Stomach (tissue), 9 donors: ENCODE results near the gene ACSL6. TPM values are rescaled to one million over a fixed set of nuclear protein-coding genes. Genes with fewer than 3 reads are reported as not detected.

Source experiments
- DNase-seq, 2 donors: peaks; one replicate each; pipeline versions ENCODE4 v3.0.0 to v3.0.0-alpha.2; 2013 to 2019
- H3K27ac ChIP-seq, 5 donors: fragments of 200-600 bp in 4 of 5; sonication (generic) in 4 of 5; one replicate each; pipeline ENCODE4 v1.5.1; 2013 to 2019; ENCODE audit warnings: mild to moderate bottlenecking in 1 of 5, moderate library complexity in 1 of 5
- H3K27me3 ChIP-seq, 3 donors: fragments of 200-600 bp; sonication (generic); one replicate each; pipeline ENCODE4 v1.5.1; 2017 to 2019; ENCODE audit warnings: mixed run types in 1 of 3
- H3K36me3 ChIP-seq, 4 donors: fragments of 200-600 bp; sonication (generic); 1 replicate in 3 of 4; 2 replicates in 1 of 4; pipeline ENCODE4 v1.5.1; 2016 to 2019
- H3K4me1 ChIP-seq, 4 donors: fragments of 200-600 bp; sonication (generic); one replicate each; pipeline ENCODE4 v1.5.1; 2016 to 2019
- H3K4me3 ChIP-seq, 4 donors: fragments of 200-600 bp; sonication (generic) in 3 of 4; one replicate each; pipeline ENCODE4 v1.5.1; 2016 to 2019; ENCODE audit warnings: mild to moderate bottlenecking in 1 of 4
- H3K9me3 ChIP-seq, 4 donors: fragments of 200-600 bp; sonication (generic); one replicate each; pipeline ENCODE4 v1.5.1; 2016 to 2019
- EP300 ChIP-seq: sonication (generic); formaldehyde crosslinking; IDR thresholded peaks from one replicate; pipeline ENCODE4 v1.6.1; 2017; ENCODE audit warnings: antibody characterized with exemption
- POLR2A ChIP-seq, 4 donors: fragments of 450-650 bp; IDR thresholded peaks; one replicate each; pipeline ENCODE4 v1.6.1; 2016; ENCODE audit warnings: antibody characterized with exemption in 4 of 4, control low read depth in 2 of 4, mild to moderate bottlenecking in 1 of 4, moderate library complexity in 1 of 4
- POLR2AphosphoS5 ChIP-seq, 3 donors: sonication (generic); formaldehyde crosslinking; IDR thresholded peaks; one replicate each; pipeline ENCODE4 v1.6.1; 2016; ENCODE audit warnings: antibody characterized with exemption in 3 of 3
- WGBS, 5 donors: extraction: QIAGEN DNeasy Blood & Tissue Kit in 3 of 5; methylation state at CpG; one replicate each; pipeline versions ENCODE4 v1.1.5 to v1.1.7; 2013 to 2018; 5-methylcytosine and 5-hydroxymethylcytosine counted together
- intact Hi-C: fragments of 100-400 bp; cut with DNase I; formaldehyde crosslinking; loops from one replicate; pipeline ENCODE4 v1.15.1; 2023; ENCODE audit warnings: low total_unique reads
- polyA plus RNA-seq, 3 donors: library from polyadenylated mRNA; stranded (reverse); fragments of 200-250 nt; gene quantifications; one replicate each; pipeline ENCODE4 v1.2.3, GENCODE V29; 2013
- total RNA-seq, 5 donors: library from RNA; depleted of rRNA; stranded (reverse); fragments of >200 nt; gene quantifications; one replicate each; pipeline versions ENCODE4 v1.1.0 to v1.2.3, GENCODE V29; 2014 to 2016
- TF ChIP-seq, protein P1 (sequence below), 7 experiments: fragments of 450-650 bp in 4 of 7; fragments of 200-600 bp in 3 of 7; sonication (generic) in 3 of 7; IDR thresholded peaks; one replicate each; pipeline ENCODE4 v1.5.1; 2016 to 2019; ENCODE audit warnings: antibody characterized with exemption in 7 of 7, control low read depth in 2 of 7, mild to moderate bottlenecking in 1 of 7
- donor health status: healthy with polysubstance abuse.
- donor health status: Bipolar disorder and iron deficiency.
- donor health status: healthy.

The ACSL6 gene
- total and polyA plus RNA-seq, 8 donors, result 0.19 to 7.2 (median 1.1) TPM; not detected in 2

DNA sequence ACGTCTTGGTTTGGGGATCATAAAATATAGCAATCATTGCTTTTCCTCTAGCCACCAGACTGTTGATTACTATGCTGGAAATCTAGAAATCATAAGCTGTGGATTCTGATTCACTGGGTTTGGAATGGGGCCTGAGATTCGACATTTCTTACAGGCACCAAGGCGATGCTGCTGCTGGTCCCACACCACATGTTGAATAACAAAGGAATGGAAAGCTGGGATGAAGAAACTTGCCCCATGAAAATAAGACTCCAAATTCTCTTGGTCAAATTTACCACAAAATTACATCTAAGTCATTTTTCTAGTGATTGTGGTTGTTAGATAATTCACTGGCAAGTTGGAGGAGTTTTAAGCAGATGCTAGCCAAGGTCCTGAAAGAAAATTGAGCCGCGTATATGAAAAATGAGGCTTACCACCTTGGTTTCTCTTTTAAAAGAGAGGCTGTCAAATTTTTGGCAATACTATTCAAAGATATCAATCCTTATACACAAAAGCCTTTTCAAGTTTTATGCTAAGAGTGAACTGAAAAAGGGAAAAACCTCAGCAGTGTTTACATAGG is 43.0 kb downstream of the ACSL6 start:
- H3K27ac ChIP-seq, result no peak overlapping the region
- no peaks in the 10 kb centered on the region for H3K4me1 ChIP-seq
- 82 to 86% (median 85%) methylated on average over 5 of the region's 5 CpGs for WGBS, 5 donors
- TF ChIP-seq POLR2A (IDR thresholded peaks at IDR 0.05) (no peak), EP300 (no peak), POLR2AphosphoS5 (IDR thresholded peaks at IDR 0.05) (no peak)
- TF ChIP-seq, protein P1, sequence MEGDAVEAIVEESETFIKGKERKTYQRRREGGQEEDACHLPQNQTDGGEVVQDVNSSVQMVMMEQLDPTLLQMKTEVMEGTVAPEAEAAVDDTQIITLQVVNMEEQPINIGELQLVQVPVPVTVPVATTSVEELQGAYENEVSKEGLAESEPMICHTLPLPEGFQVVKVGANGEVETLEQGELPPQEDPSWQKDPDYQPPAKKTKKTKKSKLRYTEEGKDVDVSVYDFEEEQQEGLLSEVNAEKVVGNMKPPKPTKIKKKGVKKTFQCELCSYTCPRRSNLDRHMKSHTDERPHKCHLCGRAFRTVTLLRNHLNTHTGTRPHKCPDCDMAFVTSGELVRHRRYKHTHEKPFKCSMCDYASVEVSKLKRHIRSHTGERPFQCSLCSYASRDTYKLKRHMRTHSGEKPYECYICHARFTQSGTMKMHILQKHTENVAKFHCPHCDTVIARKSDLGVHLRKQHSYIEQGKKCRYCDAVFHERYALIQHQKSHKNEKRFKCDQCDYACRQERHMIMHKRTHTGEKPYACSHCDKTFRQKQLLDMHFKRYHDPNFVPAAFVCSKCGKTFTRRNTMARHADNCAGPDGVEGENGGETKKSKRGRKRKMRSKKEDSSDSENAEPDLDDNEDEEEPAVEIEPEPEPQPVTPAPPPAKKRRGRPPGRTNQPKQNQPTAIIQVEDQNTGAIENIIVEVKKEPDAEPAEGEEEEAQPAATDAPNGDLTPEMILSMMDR (IDR thresholded peaks at IDR 0.05), result no peak
- H3K36me3 ChIP-seq, result no peaks in the 10 kb centered on the region
- intact Hi-C loops, result no loop called here
- no peak overlapping the region for H3K4me3 ChIP-seq
- no peaks in the 10 kb centered on the region for H3K9me3 ChIP-seq
- H3K27me3 ChIP-seq, result no peaks in the 10 kb centered on the region
- no peak for DNase-seq

DNA sequence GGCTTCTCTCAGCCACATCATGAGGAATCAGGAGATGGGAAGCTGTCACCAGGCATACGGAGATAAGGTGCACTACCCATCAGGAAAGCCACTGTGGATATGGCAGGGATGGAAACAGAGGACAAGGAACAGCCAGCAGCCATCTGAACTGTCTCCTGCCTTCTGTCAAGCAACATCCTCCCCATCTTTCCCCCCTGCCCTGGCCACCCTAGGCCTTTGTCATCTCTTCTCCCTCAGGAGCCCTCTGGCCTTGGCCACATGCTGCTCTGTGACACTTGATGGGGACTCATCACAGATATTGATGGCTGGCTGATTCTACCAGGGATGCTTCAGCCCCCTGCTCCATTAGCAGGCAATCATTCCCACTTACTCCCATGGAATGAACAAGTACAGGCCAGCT is 44.9 kb downstream of the ACSL6 start:
- no peaks in the 10 kb centered on the region for H3K27me3 ChIP-seq
- no peaks in the 10 kb centered on the region for H3K4me1 ChIP-seq
- 89 to 100% (median 91%) methylated on average over 1 of the region's 1 CpG for WGBS, 5 donors
- TF ChIP-seq, protein P1 (IDR thresholded peaks at IDR 0.05), result no peak
- no peak for TF ChIP-seq EP300
- no peak for TF ChIP-seq POLR2AphosphoS5 (IDR thresholded peaks at IDR 0.05)
- TF ChIP-seq POLR2A (IDR thresholded peaks at IDR 0.05), result no peak
- H3K4me3 ChIP-seq, result no peak overlapping the region
- H3K9me3 ChIP-seq, result no peaks in the 10 kb centered on the region
- H3K36me3 ChIP-seq, result no peaks in the 10 kb centered on the region
- intact Hi-C loops, result no loop called here
- no peak for DNase-seq
- no peak overlapping the region for H3K27ac ChIP-seq

DNA sequence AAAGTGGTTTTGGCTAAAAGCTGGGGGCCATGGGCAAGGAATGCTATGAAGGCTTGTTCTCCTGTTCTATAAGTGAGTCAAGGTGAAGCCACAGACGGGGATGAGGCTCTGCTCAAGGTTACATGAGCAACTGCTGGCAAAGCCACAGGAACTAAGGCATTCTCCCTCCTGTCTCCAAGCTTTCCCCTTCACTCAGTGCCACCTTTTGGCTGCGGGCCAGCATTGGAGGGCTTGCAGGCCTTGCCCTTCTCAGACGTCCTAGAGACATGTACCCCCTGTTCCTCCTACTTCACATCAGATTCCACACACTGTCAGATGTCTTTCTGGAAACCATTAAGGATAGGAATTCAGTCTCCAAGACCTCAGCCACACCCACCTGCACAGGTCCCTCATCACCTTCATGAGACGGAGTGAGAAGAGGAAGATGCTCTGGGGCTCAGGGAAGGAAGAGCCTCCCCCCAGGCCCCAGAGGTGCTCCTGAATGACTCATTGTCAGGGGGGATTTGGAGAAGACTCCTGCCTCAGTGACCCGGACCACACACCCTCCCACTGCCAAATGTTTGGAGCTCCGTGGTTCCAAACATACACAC is 45.5 kb downstream of the ACSL6 start:
- no peaks in the 10 kb centered on the region for H3K9me3 ChIP-seq
- no peaks in the 10 kb centered on the region for H3K4me1 ChIP-seq
- no peak overlapping the region for H3K4me3 ChIP-seq
- no peaks in the 10 kb centered on the region for H3K36me3 ChIP-seq
- DNase-seq, result no peak
- TF ChIP-seq POLR2AphosphoS5 (IDR thresholded peaks at IDR 0.05) (no peak), EP300 (no peak), POLR2A (IDR thresholded peaks at IDR 0.05) (no peak)
- TF ChIP-seq, protein P1 (IDR thresholded peaks at IDR 0.05), result no peak
- intact Hi-C loops, result no loop called here
- 66 to 78% (median 73%) methylated on average over 6 of the region's 6 CpGs for WGBS, 5 donors
- H3K27ac ChIP-seq, result no peak overlapping the region
- H3K27me3 ChIP-seq, result no peaks in the 10 kb centered on the region

DNA sequence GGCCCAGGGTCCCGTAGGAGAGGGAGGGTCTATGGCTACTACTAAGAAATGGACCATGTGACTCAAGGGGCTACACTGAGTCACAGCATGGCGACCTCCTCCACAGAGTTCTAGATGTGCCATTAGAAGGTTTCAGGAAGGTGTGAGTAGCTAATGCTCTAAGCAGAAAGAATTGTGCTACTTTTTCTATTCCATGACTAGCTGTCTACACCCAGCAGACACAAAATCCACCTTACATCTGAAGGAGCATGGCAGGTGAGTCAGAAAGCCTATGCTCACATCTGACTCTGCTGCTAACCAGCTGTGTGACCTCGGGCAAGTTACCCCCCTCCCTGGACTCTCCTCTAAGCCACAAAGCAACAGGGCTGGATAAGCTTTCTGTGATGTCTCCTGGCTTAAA is 51.6 kb downstream of the ACSL6 start:
- Histone ChIP-seq H3K4me3 (no peak overlapping the region), H3K27me3 (no peaks in the 10 kb centered on the region), H3K4me1 (no peaks in the 10 kb centered on the region), H3K36me3 (no peaks in the 10 kb centered on the region), H3K27ac (no peak overlapping the region), H3K9me3 (no peaks in the 10 kb centered on the region)
- no peak for DNase-seq
- WGBS, 5 donors, result 66 to 82% (median 76%) methylated on average over 3 of the region's 3 CpGs
- TF ChIP-seq POLR2A (IDR thresholded peaks at IDR 0.05), result no peak
- TF ChIP-seq POLR2AphosphoS5 (IDR thresholded peaks at IDR 0.05), result no peak
- no peak for TF ChIP-seq EP300
- TF ChIP-seq, protein P1 (IDR thresholded peaks at IDR 0.05), result no peak
- intact Hi-C loops, result no loop called here
